CD4-positive, alpha-beta T cell (primary cell): ENCODE measurements around the gene TIPARP. TPM values are rescaled to one million over a fixed set of nuclear protein-coding genes. Genes with fewer than 3 reads are reported as not detected.

Experiments
- ATAC-seq: fragments of 200-7000 bp; cut with Tn5 transposase; one replicate; pipeline ENCODE4 v1.10.0; 2022; ENCODE audit warnings: mild to moderate bottlenecking; ENCODE audit not compliant: poor library complexity
- CTCF ChIA-PET: fragments of 350-600 bp; sonication (Branson Sonifier 250); formaldehyde crosslinking; loops from one replicate; lab custom pipeline; 2021; ENCODE audit warnings: antibody characterized with exemption, inconsistent platforms; lab: Charles Lee
- POLR2A ChIA-PET: fragments of 350-600 bp; sonication (Branson Sonifier 250); formaldehyde crosslinking; loops from one replicate; lab custom pipeline; 2021; ENCODE audit warnings: antibody characterized with exemption, inconsistent platforms; lab: Charles Lee
- DNase-seq, 14 experiments: peaks; one replicate each; pipeline ENCODE4 v3.0.0-alpha.2; 2013 to 2020; ENCODE audit warnings: mixed read lengths in 2 of 14
- H3K27ac ChIP-seq, 2 donors: one replicate each; pipeline versions ENCODE4 v1.5.1 to v1.7.0; 2013; ENCODE audit warnings: low read length in 2 of 2, low read depth in 1 of 2, mild to moderate bottlenecking in 1 of 2
- H3K27me3 ChIP-seq, 2 experiments: 1 replicate in 1 of 2; 2 replicates in 1 of 2; pipeline versions ENCODE4 v1.6.1 to v1.7.0; 2013; ENCODE audit warnings: low read length in 2 of 2, control low read depth in 1 of 2, mild to moderate bottlenecking in 1 of 2, moderate library complexity in 1 of 2; ENCODE audit not compliant: insufficient read depth in 2 of 2, control insufficient read depth in 1 of 2
- H3K36me3 ChIP-seq: one replicate; pipeline ENCODE4 v1.6.1; 2013; ENCODE audit warnings: low read length, control low read depth; ENCODE audit not compliant: insufficient read depth
- H3K4me1 ChIP-seq: one replicate; pipeline ENCODE4 v1.6.1; 2013; ENCODE audit warnings: low read length, control low read depth; ENCODE audit not compliant: insufficient read depth
- H3K4me3 ChIP-seq: one replicate; pipeline ENCODE4 v1.5.1; 2013; ENCODE audit warnings: mild to moderate bottlenecking, low read length, moderate library complexity
- H3K9me3 ChIP-seq, 2 experiments: 1 replicate in 1 of 2; 2 replicates in 1 of 2; pipeline versions ENCODE4 v1.6.1 to v1.7.0; 2013; ENCODE audit warnings: low read length in 2 of 2, mild to moderate bottlenecking in 2 of 2, control low read depth in 1 of 2, moderate library complexity in 1 of 2; ENCODE audit not compliant: control insufficient read depth in 1 of 2, insufficient read depth in 1 of 2
- H3K27ac Mint-ChIP-seq: one replicate; pipeline ENCODE4 v1.8.0; 2020; ENCODE audit warnings: mixed read lengths
- H3K27me3 Mint-ChIP-seq: one replicate; pipeline ENCODE4 v1.8.0; 2021; ENCODE audit warnings: mixed read lengths
- H3K36me3 Mint-ChIP-seq: one replicate; pipeline ENCODE4 v1.8.0; 2021; ENCODE audit warnings: low read depth, mixed read lengths
- H3K4me1 Mint-ChIP-seq: one replicate; pipeline ENCODE4 v1.8.0; 2021; ENCODE audit warnings: low read depth, mixed read lengths
- H3K4me3 Mint-ChIP-seq: one replicate; pipeline ENCODE4 v1.8.0; 2020; ENCODE audit warnings: mild to moderate bottlenecking, mixed read lengths
- H3K9me3 Mint-ChIP-seq: one replicate; pipeline ENCODE4 v1.8.0; 2020; ENCODE audit warnings: mixed read lengths
- intact Hi-C, 2 experiments: fragments of 100-400 bp; cut with DNase I in 1 of 2; cut with micrococcal nuclease in 1 of 2; formaldehyde crosslinking; loops; one replicate each; pipeline versions ENCODE4 v1.15.1 to v1.9.0; 2023 to 2025; cut with DNase I, micrococcal nuclease
- total RNA-seq, 174 experiments: library from RNA in 2 of 174; stranded (reverse) in 2 of 174; gene quantifications; one replicate each; pipeline ENCODE4 v1.2.3 and lab custom pipeline; 2021 to 2026
- TF ChIP-seq, protein P1 (sequence below): fragments of 200-600 bp; IDR thresholded peaks from one replicate; pipeline ENCODE4 v1.8.0; 2022; ENCODE audit warnings: antibody characterized with exemption, mild to moderate bottlenecking

TIPARP gene
- total RNA-seq, 2 experiments from 2014 or later = 158 to 166 TPM

DNA sequence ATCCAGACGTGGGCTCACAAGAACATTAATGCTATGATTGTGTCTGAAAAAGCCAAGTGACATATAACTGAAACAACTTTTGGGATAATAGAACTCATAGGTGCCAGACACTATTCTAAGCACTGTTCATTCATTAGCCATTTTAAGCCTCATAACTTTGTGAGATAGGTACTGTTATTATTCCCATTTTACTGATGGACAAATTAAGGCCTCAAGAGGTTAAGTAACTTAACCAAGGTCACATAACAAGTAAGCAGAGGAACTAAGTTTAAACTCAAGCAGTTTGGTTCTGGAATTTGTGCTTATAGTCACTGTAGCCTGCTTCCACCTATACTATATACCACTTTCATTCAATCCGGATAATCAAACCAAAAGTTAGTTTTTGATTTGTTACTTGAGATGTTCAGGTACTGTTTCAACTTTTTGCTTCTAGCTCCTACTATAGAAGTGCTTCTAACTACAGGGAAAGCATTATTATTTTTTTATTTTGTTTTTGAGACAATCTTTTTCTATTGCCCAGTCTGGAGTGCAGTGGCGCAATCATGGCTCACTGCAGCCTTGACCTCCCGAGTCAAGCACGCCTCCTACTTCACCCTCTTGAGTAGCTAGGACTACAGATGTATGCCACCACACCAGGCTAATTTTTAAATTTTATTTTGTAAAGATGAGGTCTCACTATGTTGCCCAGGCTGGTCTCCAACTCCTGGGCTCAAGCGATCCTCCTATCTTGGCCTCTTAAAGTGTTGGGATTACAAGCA, 41.9 kb downstream of the TIPARP start:
- DNase-seq = no peak
- ChIA-PET POLR2A (no interaction called here), CTCF (no interaction called here)
- Histone ChIP-seq H3K9me3 (no peaks in the 10 kb centered on the region), H3K27me3 (no peaks in the 10 kb centered on the region), H3K4me1 (no peaks in the 10 kb centered on the region), H3K36me3 (no peaks in the 10 kb centered on the region), H3K27ac (no peak overlapping the region), H3K4me3 (no peak overlapping the region)
- Mint-ChIP-seq H3K27me3 (no peaks in the 10 kb centered on the region), H3K36me3 (no peaks in the 10 kb centered on the region), H3K9me3 (no peaks in the 10 kb centered on the region), H3K27ac (no peak overlapping the region), H3K4me1 (no peaks in the 10 kb centered on the region), H3K4me3 (no peak overlapping the region)
- TF ChIP-seq, protein P1, sequence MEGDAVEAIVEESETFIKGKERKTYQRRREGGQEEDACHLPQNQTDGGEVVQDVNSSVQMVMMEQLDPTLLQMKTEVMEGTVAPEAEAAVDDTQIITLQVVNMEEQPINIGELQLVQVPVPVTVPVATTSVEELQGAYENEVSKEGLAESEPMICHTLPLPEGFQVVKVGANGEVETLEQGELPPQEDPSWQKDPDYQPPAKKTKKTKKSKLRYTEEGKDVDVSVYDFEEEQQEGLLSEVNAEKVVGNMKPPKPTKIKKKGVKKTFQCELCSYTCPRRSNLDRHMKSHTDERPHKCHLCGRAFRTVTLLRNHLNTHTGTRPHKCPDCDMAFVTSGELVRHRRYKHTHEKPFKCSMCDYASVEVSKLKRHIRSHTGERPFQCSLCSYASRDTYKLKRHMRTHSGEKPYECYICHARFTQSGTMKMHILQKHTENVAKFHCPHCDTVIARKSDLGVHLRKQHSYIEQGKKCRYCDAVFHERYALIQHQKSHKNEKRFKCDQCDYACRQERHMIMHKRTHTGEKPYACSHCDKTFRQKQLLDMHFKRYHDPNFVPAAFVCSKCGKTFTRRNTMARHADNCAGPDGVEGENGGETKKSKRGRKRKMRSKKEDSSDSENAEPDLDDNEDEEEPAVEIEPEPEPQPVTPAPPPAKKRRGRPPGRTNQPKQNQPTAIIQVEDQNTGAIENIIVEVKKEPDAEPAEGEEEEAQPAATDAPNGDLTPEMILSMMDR = no peak
- intact Hi-C loops = no loop called here
- no peak for ATAC-seq

DNA sequence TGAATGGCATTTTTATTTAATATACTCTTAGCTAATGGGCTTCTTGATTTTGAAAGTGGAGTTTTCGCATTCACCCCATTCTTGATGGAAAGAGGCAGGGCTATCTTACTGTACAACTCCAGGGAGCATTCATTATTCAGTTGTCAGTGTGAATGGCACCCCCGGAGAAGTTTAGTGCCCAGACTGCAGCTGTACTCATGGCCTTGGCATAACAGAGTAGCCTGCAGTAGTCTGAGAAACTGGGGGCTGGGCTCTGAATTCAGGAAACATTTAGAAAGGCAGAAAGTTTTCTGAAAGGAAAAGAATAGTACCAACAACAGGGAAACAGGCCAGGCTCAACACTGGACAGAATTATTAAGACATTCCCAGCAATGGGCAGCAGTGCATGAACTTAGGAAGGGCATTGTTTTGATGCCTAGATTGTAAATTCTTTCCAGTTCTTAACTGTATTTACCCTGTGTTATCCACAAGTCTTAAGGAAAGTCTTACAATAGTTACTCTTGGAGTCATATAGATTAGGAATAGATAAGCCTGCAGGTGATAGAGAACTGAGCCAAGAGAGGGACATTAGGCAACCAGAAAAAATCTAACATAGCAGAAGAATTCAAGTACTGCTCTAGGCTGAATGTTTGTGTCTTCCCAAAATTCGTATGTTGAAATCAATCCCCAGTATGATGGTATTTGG, 44.4 kb downstream of the TIPARP start:
- no peaks in the 10 kb centered on the region for H3K36me3 ChIP-seq
- no peak overlapping the region for H3K27ac Mint-ChIP-seq
- DNase-seq (no peak), ATAC-seq (no peak)
- H3K4me3 Mint-ChIP-seq = no peak overlapping the region
- H3K36me3 Mint-ChIP-seq = no peaks in the 10 kb centered on the region
- H3K4me3 ChIP-seq = no peak overlapping the region
- no peaks in the 10 kb centered on the region for H3K27me3 ChIP-seq
- H3K27me3 Mint-ChIP-seq = no peaks in the 10 kb centered on the region
- intact Hi-C loops = no loop called here
- no peaks in the 10 kb centered on the region for H3K4me1 ChIP-seq
- no peaks in the 10 kb centered on the region for H3K4me1 Mint-ChIP-seq
- CTCF ChIA-PET = interaction anchor here (1.0 kb wide), 1 partner anchor 419 kb away, joined by 4 read pairs; no protein-coding TSS in a partner anchor
- H3K27ac ChIP-seq = no peak overlapping the region
- H3K9me3 ChIP-seq = no peaks in the 10 kb centered on the region
- TF ChIP-seq, protein P1 = no peak
- POLR2A ChIA-PET = no interaction called here
- no peaks in the 10 kb centered on the region for H3K9me3 Mint-ChIP-seq

DNA sequence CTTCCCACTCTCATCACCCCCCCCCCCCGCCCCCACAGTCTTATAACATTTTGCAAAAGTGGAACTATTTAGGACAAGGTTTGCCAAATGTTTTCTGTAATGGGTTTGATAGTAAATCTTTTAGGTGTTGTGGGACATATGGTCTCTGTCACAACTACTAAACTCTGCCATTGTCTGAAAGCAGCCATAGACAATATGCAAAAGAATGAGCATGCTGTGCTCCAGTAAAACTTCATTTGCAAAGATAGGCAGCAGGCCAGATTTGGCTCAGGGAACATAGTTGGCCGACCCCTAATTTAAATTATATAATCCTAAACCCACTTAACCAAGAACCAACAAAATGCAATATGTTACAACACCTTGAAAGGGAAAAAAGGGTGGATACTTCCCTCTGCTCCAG, 46.4 kb downstream of the TIPARP start:
- no peak for ATAC-seq
- intact Hi-C loops = no loop called here
- no peaks in the 10 kb centered on the region for H3K27me3 ChIP-seq
- no peak overlapping the region for H3K4me3 ChIP-seq
- H3K9me3 ChIP-seq = no peaks in the 10 kb centered on the region
- ChIA-PET CTCF (no interaction called here), POLR2A (no interaction called here)
- TF ChIP-seq, protein P1 = no peak
- Mint-ChIP-seq H3K27me3 (no peaks in the 10 kb centered on the region), H3K36me3 (no peaks in the 10 kb centered on the region), H3K4me1 (no peaks in the 10 kb centered on the region), H3K9me3 (no peaks in the 10 kb centered on the region), H3K27ac (no peak overlapping the region), H3K4me3 (no peak overlapping the region)
- H3K4me1 ChIP-seq = no peaks in the 10 kb centered on the region
- no peak overlapping the region for H3K27ac ChIP-seq
- H3K36me3 ChIP-seq = no peaks in the 10 kb centered on the region
- DNase-seq = no peak
